ENCODE data around the gene SMAD5. TPM values are rescaled to one million over a fixed set of nuclear protein-coding genes. Genes with fewer than 3 reads are reported as not detected.

Gene SMAD5
- total RNA-seq, 2 donors from 2014 or later = 51.9 to 64.1 TPM

DNA sequence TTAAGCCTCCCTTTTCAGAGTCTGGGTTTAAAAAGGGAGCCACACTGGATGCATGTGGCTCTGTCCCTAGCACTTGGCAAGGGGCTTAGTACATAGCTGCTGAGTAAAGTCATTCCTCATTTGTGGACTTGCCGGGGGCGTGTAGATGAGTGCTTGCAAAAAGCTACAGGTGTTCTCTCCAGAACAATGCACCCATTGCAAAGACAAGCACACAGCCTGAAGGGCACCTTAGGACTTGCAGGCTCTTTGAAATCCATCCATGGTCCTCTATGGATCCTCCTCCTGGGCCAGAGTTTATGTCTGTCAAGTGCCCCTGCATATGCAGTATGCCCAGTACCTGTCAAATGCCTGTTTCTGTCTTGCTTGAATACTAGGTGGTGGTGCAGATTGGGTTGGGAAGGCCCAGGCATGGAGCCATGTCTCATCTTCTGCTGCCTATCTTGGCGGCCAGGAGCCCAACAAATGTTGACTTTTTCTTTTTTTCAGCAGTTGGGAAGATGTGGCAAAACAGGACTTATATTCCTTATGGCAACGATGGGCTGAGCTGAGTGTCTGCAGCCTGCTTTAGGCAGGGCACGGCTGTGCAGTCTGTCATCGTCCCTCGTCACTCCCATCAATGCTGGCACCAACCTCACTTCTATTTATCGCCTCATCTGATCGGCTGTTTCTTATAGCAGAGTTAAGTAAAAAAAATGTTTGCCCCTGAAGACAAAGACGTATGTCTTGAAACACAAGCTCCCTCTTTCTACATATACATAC, 78.8 kb downstream of the SMAD5 start:
- TF ChIP-seq, protein P1, sequence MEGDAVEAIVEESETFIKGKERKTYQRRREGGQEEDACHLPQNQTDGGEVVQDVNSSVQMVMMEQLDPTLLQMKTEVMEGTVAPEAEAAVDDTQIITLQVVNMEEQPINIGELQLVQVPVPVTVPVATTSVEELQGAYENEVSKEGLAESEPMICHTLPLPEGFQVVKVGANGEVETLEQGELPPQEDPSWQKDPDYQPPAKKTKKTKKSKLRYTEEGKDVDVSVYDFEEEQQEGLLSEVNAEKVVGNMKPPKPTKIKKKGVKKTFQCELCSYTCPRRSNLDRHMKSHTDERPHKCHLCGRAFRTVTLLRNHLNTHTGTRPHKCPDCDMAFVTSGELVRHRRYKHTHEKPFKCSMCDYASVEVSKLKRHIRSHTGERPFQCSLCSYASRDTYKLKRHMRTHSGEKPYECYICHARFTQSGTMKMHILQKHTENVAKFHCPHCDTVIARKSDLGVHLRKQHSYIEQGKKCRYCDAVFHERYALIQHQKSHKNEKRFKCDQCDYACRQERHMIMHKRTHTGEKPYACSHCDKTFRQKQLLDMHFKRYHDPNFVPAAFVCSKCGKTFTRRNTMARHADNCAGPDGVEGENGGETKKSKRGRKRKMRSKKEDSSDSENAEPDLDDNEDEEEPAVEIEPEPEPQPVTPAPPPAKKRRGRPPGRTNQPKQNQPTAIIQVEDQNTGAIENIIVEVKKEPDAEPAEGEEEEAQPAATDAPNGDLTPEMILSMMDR (IDR thresholded peaks at IDR 0.05) = no peak
- Histone ChIP-seq H3K9ac (ENCODE audit: low read depth in 2 of 2, low read length in 2 of 2) (no peak overlapping the region), H3K4me3 (no peak overlapping the region), H3K27ac (no peak overlapping the region), H3K27me3 (no peaks in the 10 kb centered on the region), H3K4me1 (no peaks in the 10 kb centered on the region), H3K36me3 (no peaks in the 10 kb centered on the region), H3K9me3 (no peaks in the 10 kb centered on the region)
- intact Hi-C loops (cut with DNase I) = loop anchor here (2.0 to 5.0 kb wide), 3 partner anchors 144 to 324 kb away; no protein-coding TSS in a partner anchor
- no peak for DNase-seq

- TF ChIP-seq, protein P1 (IDR thresholded peaks at IDR 0.05) = peak; percentile 85
- intact Hi-C loops (cut with DNase I) = loop anchor here (2.0 to 5.0 kb wide), 3 partner anchors 145 to 325 kb away; no protein-coding TSS in a partner anchor
Observed at GRCh38 chr5:136212252-136212721, 79.6 kb downstream of the SMAD5 start.

DNA sequence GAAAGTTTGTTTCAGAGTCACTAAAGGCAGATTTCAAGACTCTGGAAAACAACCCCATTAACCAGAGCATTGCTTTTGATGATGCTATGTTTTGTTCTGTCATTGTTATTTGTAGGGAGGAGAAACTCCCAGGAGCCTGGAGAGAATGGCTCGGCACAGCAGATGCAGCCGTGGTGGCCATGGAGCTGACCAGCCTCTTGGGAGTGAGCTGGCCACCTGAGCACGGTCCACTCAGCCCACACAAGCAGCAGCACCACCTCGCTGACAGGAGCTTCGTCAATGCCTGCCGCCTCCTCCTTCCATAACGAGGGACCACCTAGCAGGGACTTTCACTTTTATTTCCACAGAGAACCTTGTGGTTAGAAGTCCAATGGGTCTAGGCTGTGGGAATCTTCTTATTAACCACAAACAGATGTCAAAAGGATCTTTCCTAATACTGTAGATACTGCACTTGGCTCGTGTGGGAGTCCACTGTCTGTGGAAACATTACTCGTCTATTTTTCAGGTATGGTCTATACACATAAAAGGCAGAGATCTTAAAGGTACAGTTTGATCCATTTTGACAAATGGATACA, 81.4 kb downstream of the SMAD5 start:
- no peaks in the 10 kb centered on the region for H3K4me1 ChIP-seq
- H3K4me3 ChIP-seq = no peak overlapping the region
- no peak for DNase-seq
- no peak overlapping the region for H3K27ac ChIP-seq
- no peaks in the 10 kb centered on the region for H3K9me3 ChIP-seq
- no peak overlapping the region for H3K9ac ChIP-seq (ENCODE audit: low read depth in 2 of 2, low read length in 2 of 2)
- no peaks in the 10 kb centered on the region for H3K36me3 ChIP-seq
- no peaks in the 10 kb centered on the region for H3K27me3 ChIP-seq
- intact Hi-C loops (cut with DNase I) = loop anchor here (2.0 to 5.0 kb wide), 3 partner anchors 147 to 327 kb away; no protein-coding TSS in a partner anchor
- TF ChIP-seq, protein P1 (IDR thresholded peaks at IDR 0.05) = no peak

More at GRCh38 chr5:136212252-136212721, 79.6 kb downstream of the SMAD5 start:
- peak; percentile 77 for DNase-seq
- H3K27me3 ChIP-seq = no peaks in the 10 kb centered on the region
- H3K4me1 ChIP-seq = no peaks in the 10 kb centered on the region
- H3K9me3 ChIP-seq = no peaks in the 10 kb centered on the region
- H3K4me3 ChIP-seq = no peak overlapping the region
- no peak overlapping the region for H3K27ac ChIP-seq
- H3K9ac ChIP-seq (ENCODE audit: low read depth in 2 of 2, low read length in 2 of 2) = no peak overlapping the region
- H3K36me3 ChIP-seq = no peaks in the 10 kb centered on the region

GRCh38 chr5:136215812-136216211, 83.2 kb downstream of the SMAD5 start:
- Histone ChIP-seq H3K9me3 (no peaks in the 10 kb centered on the region), H3K27me3 (no peaks in the 10 kb centered on the region), H3K4me3 (no peak overlapping the region), H3K9ac (ENCODE audit: low read depth in 2 of 2, low read length in 2 of 2) (no peak overlapping the region), H3K36me3 (no peaks in the 10 kb centered on the region), H3K4me1 (no peaks in the 10 kb centered on the region), H3K27ac (no peak overlapping the region)
- TF ChIP-seq, protein P1 (IDR thresholded peaks at IDR 0.05) = no peak
- DNase-seq = no peak
- intact Hi-C loops (cut with DNase I) = no loop called here

GRCh38 chr5:136216230-136216629, 83.6 kb downstream of the SMAD5 start:
- H3K36me3 ChIP-seq = no peaks in the 10 kb centered on the region
- TF ChIP-seq, protein P1 (IDR thresholded peaks at IDR 0.05) = no peak
- DNase-seq = no peak
- H3K9me3 ChIP-seq = no peaks in the 10 kb centered on the region
- intact Hi-C loops (cut with DNase I) = no loop called here
- no peaks in the 10 kb centered on the region for H3K4me1 ChIP-seq
- H3K9ac ChIP-seq (ENCODE audit: low read depth in 2 of 2, low read length in 2 of 2) = no peak overlapping the region
- no peak overlapping the region for H3K4me3 ChIP-seq
- no peak overlapping the region for H3K27ac ChIP-seq
- no peaks in the 10 kb centered on the region for H3K27me3 ChIP-seq

Data from colonic mucosa (tissue), 4 donors.